Central memory CD4-positive, alpha-beta T cell (primary cell): ENCODE data around the gene TK2.

Source experiments
- DNase-seq: peaks from one replicate; pipeline ENCODE4 v3.0.0; 2022

Gene TK2

GRCh38 chr16:66544016-66544757 is 5.7 kb downstream of the TK2 start:
- DNase-seq: no peak

DNA sequence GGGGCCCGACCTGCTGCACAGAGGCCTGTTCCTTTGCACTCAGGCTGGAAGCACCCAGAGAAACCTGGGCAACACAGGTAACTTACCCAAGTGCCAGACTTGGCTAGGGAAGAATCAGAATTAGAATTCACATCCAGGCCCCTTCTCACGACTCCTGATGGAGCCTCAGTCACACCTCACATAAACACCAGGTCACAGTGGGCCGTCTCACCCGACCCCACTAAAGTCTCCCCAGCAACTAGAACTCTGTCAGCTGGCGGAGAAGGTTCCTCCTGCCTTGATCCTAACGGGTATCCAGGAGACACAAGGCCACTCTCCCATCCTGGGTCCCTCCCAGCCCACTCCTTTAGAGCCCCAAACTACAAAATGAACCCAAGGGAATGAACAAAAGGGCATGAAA is 6.4 kb downstream of the TK2 start:
- no peak for DNase-seq

DNA sequence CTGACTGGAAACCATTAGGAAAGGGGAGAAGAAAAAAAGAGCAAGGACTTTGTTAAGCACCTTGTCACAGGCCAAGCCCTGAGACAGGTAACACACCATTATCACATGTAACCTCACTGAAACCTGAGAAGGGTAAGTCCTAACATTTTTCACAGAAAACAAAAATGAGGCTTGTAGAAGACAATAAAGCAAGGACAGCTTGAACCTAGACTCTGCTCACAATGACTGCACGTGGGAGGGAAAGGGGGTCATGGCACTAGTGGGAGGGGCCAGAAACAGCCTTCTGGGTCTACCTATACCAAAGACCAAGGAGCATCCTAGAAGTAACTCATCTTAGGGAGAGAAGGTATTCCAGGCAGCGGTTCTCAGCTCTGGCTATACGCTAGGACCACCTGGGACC is 7.5 kb downstream of the TK2 start:
- no peak for DNase-seq

DNA sequence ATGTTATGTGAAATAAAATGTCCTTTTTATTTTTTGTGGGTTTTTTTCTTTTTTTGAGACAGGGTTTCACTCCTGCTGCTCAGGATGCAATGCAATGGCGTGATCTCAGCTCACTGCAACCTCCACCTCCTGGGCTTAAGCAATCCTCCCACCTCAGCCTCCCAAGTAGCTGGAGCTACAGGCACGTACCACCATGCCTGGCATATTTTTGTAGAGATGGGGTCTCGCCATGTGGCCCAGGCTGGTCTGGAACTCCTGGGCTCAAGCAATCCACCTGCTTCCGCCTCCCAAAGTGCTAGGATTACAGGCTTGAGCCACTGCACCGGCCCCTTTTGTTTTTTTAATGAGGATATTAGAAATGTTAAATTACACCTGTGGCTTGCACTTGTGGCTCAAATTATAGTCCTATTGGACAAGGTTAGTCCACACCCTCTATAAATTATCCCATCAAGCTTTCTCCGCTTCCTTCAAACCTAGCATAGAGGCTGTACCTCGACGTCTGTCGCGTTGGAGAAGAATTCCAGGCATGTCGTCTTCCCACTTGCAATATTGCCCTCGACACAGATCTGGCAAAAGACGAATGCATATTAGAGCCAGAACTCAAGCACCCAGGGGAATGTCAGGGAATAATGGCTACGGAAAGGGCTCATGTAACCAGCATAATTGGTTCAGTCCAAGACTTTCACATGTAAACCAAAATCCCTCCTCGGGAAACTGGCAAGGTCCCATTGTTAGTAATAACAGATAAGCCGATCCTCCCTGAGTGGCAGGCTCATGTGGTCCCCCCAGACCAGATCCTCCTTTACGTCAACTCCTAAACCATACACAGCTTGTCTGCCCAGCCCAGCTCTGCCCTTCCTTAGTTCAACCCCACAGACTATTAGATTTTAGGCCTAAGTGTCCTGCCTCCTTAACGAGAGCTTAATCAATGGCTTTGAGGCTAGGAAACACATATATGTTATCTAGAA is 8.2 kb downstream of the TK2 start:
- no peak for DNase-seq

GRCh38 chr16:66539623-66540469 is 10.1 kb downstream of the TK2 start:
- no peak for DNase-seq

GRCh38 chr16:66538910-66539309 is 11.0 kb downstream of the TK2 start:
- no peak for DNase-seq

DNA sequence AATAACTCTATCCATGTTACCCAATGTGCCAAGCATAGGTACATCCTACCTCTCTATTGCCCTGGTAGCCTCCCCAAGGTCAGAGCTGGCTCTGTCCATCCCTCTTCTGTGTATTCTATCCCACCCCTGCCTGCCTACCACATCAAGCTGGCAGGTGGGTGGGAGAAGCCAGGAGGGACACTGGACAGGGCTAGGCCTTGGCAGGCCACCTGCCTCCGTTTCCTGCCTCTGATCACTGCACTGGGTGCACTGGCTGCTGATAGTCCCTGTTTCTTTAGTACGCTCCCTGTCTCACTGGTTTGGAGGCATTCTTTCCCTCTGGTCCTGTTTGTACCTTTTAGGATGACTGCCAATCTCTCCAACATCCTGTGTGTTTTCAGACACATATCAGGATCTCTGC is 12.7 kb downstream of the TK2 start:
- DNase-seq: no peak

GRCh38 chr16:66536525-66536924 is 13.4 kb downstream of the TK2 start:
- DNase-seq: no peak

DNA sequence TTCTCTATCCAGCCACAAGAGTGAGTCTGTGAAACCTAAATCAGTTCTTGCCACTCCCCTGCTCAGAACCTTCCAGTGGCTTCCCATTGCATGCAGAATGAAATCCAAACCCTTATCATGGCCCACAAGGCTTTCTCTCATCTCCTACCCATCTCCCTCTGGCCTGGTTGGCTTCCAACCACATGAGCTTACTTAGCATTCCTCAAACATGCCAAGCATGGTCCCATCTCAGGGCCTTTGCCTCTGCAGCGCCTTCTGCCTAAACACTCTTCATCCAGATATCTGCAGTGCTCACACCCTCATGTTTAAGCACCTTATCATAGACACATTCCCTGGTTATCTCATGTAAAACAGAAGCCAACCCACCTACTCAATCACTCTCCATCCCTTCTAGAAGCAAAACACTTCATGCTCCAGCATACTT is 15.5 kb downstream of the TK2 start:
- DNase-seq: no peak

- no peak for DNase-seq
Measured at GRCh38 chr16:66529475-66529874, 20.4 kb downstream of the TK2 start.

DNA sequence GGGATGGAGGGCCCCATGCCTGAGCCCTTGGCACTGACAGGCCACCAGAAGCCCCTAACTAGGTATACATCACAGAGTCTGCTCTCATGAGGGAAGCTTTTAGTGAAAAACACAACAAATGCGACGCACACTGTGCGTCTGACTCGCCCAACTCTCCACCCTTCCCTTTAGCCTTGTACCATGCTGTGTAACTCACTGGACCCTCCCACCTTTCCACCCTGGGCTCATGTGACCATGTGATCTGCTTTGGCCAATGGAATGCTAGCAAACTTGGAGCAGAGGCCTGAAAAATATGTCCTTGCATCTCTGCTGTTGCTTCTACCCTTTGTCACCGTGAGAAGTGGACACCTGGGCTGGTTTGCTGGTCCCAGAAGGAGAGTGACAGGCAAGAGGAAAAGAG is 21.6 kb downstream of the TK2 start:
- DNase-seq: no peak

DNA sequence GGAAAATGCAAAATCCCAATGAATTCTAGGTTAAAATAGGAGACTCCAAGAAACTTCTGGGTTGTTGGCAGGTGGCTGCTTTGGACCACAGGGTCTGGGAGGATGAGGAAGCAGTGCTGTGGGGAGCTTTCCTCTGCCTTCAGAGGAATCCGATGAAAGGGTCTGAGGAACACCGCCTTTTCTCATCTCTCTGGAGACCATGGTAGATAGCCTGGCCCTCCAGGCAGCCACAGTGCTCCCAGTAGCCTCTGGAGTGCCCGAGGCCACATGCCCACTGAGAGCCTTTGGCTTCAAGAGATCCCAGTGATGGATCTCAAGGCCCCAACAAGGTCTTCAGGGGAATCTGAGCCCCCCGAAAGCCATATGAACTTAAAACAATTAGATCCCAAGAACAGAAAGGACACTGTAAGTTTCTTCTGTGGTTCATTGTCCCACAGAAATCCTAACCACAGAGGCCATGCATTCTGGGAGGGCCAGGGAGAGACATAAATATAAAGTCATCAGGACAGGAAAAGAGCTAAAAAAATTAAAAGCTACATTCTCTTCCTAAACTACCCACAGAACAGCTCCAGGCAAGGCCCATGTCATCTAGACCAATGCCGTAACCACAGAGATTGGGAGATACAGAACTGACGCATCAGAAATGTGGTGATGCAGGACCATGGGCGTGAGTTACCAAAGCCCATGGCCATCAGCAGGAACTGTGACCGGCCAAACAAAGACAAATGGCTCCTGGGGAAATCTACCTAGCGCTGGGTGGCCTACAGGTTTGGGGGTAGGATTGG is 24.3 kb downstream of the TK2 start:
- DNase-seq: no peak

DNA sequence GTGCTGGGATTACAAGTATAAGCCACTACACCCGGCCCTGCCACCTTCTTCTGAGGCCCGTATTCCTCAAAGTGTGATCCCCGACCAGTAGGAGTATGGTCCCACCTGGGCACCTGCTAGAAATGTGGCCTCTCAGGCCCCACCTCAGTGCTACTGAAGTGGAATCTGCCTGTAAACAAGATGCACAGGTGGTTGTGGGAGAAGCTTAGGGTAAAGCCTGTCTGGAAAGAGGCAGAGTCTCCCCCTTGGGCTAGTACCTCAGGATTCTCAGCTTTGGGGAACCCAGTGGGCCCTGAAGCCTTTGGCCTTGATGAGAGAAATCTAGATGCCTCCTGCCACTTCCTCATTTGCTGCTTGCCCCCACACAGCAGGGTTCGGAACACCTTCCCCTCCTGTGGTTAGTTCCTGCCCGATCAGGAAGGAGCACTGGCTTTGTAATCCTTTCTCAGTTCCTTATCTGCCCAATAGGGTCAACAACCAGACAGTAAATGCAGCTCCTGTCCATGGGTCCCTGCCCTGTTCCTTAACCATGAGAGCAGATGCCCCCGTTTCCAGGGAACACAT is 25.2 kb downstream of the TK2 start:
- DNase-seq: no peak

- DNase-seq: peak; percentile 69
Measured at GRCh38 chr16:66523861-66524354, 26.0 kb downstream of the TK2 start.

- no peak for DNase-seq
Measured at GRCh38 chr16:66522816-66523590, 26.9 kb downstream of the TK2 start.

- peak; percentile 83 for DNase-seq
Measured at GRCh38 chr16:66521951-66522771, 27.8 kb downstream of the TK2 start.

DNA sequence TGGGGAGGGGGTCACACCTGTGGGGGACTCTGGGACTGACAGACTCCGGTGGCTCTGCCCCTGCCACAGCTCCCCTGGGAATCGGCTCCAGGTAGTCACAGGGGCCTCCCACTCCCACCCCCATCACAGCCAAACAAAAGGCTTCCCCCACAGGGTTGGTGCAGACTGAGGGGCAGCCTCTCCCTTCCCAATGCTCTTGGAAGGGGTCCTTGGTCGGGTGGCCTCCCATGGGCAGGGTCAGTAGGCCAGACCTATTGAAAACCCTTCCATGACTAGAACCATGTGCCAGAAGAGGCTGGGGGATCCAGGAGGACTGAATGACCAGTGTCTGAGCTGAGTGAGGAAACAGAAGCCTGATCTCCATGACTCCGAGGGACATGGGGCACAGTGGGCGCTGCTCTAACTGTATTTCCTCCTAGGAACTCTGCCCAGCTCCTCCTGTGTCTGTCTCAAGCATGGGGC is 28.6 kb downstream of the TK2 start:
- DNase-seq: no peak

GRCh38 chr16:66520406-66521170 is 29.3 kb downstream of the TK2 start:
- DNase-seq: no peak
